GM12878 (cell line): Measurements from ENCODE around the gene VDR. TPM values are rescaled to one million over a fixed set of nuclear protein-coding genes. Genes with fewer than 3 reads are reported as not detected.

Experiments
- HCFC1 ChIP-seq: fragments of 150-350 bp; IDR thresholded peaks from 2 replicates; pipeline ENCODE4 v1.6.1; 2014; ENCODE audit warnings: low read length
- KDM1A ChIP-seq: fragments of 200-600 bp; sonication (generic); IDR thresholded peaks from 2 replicates; pipeline ENCODE4 v1.6.1; 2016; ENCODE audit warnings: borderline replicate concordance
- NBN ChIP-seq: fragments of 450-650 bp; IDR thresholded peaks from 2 replicates; pipeline ENCODE4 v1.6.1; 2016
- NFYB ChIP-seq: IDR thresholded peaks from 2 replicates; pipeline ENCODE4 v1.6.1; 2011; ENCODE audit warnings: low read depth, mild to moderate bottlenecking, low read length, improper control_type of control experiment, moderate library complexity; ENCODE audit not compliant: insufficient read depth
- PBX3 ChIP-seq: IDR thresholded peaks from 2 replicates; pipeline ENCODE4 v1.6.1; 2011; ENCODE audit warnings: mild to moderate bottlenecking, low read depth, low read length, moderate library complexity; ENCODE audit not compliant: insufficient replicate concordance
- RELA ChIP-seq: fragments of 450-650 bp; IDR thresholded peaks from 2 replicates; pipeline ENCODE4 v1.8.0; 2014; ENCODE audit warnings: borderline replicate concordance; ENCODE audit not compliant: partially characterized antibody
- SREBF1 ChIP-seq: IDR thresholded peaks from 2 replicates; pipeline ENCODE4 v1.6.1; 2012; ENCODE audit warnings: mild to moderate bottlenecking, low read length
- TAF1 ChIP-seq: IDR thresholded peaks from 2 replicates; pipeline ENCODE4 v1.6.1; 2011; ENCODE audit warnings: mild to moderate bottlenecking, low read depth, low read length, borderline replicate concordance
- USF2 ChIP-seq: IDR thresholded peaks from 2 replicates; pipeline ENCODE4 v1.6.1; 2011; ENCODE audit warnings: low read depth, low read length, improper control_type of control experiment, borderline replicate concordance
- polyA plus RNA-seq, 11 experiments: library from polyadenylated mRNA; depleted of rRNA in 4 of 11; unstranded in 6 of 11; stranded (reverse) in 5 of 11; fragments of >200 nt; fragmentation: Nextera tagmentation in 4 of 11; fragmentation: Illumina TruSeq in 1 of 11; extraction: Ambion mirVana in 4 of 11; extraction: Trizol in 1 of 11; gene quantifications; 1 replicate in 1 of 11; 2 replicates in 10 of 11; pipeline versions ENCODE4 v1.2.1 to v1.2.3, GENCODE V29; 2011 to 2016; ENCODE audit warnings: inconsistent platforms in 2 of 11, missing spikeins in 2 of 11, low read depth in 1 of 11
- total RNA-seq, 4 experiments: library from RNA; depleted of rRNA in 3 of 4; stranded (reverse); fragments of >200 nt in 3 of 4; fragmentation: Illumina TruSeq in 1 of 4; extraction: Trizol in 1 of 4; gene quantifications; 2 replicates each; pipeline versions ENCODE4 v1.2.1 to v1.2.3, GENCODE V29; 2013 to 2021
- TF ChIP-seq, protein P1 (sequence below): fragments of 450-650 bp; formaldehyde crosslinking; IDR thresholded peaks from 2 replicates; pipeline ENCODE4 v1.4.0; 2022; ENCODE audit warnings: mild to moderate bottlenecking, moderate library complexity

VDR gene
- total and polyA plus RNA-seq, 10 of the 15 experiments (the other 5 are each of a cell fraction or from before 2014, with no cell fraction given), result 0.27 to 7.9 (median 3.0) TPM

DNA sequence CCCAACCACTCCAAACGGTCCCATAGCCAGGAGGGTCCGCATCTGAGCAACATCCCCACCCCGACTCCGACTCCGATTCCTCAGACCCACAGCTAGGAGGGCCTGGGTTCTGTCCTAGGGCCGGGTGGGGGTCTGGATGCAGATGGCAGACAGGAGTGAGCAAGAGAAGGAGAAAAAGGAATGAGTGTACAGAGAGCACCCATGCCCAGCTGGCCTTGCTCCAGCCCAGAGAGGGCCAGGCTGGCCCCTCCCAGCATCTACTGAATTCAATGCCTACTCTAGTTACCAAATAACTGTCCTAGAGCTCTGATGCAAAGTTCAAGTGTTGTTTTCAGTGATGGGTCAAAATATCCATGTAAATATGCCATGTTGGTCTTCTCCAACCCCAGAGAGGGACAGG lies 40.8 kb downstream of the VDR start (continued):
- TF ChIP-seq, protein P1, sequence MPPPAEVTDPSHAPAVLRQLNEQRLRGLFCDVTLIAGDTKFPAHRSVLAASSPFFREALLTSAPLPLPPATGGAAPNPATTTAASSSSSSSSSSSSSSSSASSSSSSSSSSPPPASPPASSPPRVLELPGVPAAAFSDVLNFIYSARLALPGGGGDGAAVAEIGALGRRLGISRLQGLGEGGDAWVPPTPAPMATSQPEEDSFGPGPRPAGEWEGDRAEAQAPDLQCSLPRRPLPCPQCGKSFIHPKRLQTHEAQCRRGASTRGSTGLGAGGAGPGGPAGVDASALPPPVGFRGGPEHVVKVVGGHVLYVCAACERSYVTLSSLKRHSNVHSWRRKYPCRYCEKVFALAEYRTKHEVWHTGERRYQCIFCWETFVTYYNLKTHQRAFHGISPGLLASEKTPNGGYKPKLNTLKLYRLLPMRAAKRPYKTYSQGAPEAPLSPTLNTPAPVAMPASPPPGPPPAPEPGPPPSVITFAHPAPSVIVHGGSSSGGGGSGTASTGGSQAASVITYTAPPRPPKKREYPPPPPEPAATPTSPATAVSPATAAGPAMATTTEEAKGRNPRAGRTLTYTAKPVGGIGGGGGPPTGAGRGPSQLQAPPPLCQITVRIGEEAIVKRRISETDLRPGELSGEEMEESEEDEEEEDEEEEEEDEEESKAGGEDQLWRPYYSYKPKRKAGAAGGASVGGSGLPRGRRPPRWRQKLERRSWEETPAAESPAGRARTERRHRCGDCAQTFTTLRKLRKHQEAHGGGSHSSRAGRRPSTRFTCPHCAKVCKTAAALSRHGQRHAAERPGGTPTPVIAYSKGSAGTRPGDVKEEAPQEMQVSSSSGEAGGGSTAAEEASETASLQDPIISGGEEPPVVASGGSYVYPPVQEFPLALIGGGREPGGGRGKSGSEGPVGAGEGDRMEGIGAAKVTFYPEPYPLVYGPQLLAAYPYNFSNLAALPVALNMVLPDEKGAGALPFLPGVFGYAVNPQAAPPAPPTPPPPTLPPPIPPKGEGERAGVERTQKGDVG (CRISPR knock-in tag), result no peak
- no peak for TF ChIP-seq USF2
- no peak for TF ChIP-seq NFYB
- no peak for TF ChIP-seq HCFC1
- no peak for TF ChIP-seq KDM1A
- TF ChIP-seq RELA, result no peak
- no peak for TF ChIP-seq NBN
- TF ChIP-seq SREBF1, result no peak
- TF ChIP-seq TAF1, result no peak
- TF ChIP-seq PBX3, result no peak
- TF ChIP-seq, all 136 proteins: peak for 0
